Calu3 (cell line): ENCODE data around the gene ZNF622. TPM values are rescaled to one million over a fixed set of nuclear protein-coding genes. Genes with fewer than 3 reads are reported as not detected.

ENCODE experiments used
- BruUV-seq: library from RNA; stranded (reverse); fragments of 400-500 nt; replicated peaks from 2 replicates; lab custom pipeline; 2021; lab: Mats Ljungman, UMichigan
- CTCF ChIA-PET: fragments of 300-600 bp; sonication (Branson Sonifier 250); formaldehyde crosslinking; loops from one replicate; lab custom pipeline; 2022; ENCODE audit warnings: antibody characterized with exemption; lab: Charles Lee
- DNase-seq: peaks from one replicate; pipeline ENCODE4 v3.0.0; 2022
- H3K27ac Mint-ChIP-seq: one replicate; pipeline ENCODE4 v1.8.0; 2022; ENCODE audit warnings: mixed read lengths; ENCODE audit not compliant: unreplicated experiment
- H3K27me3 Mint-ChIP-seq: one replicate; pipeline ENCODE4 v1.8.0; 2022; ENCODE audit warnings: mixed read lengths; ENCODE audit not compliant: unreplicated experiment
- H3K36me3 Mint-ChIP-seq: one replicate; pipeline ENCODE4 v1.8.0; 2022; ENCODE audit warnings: mild to moderate bottlenecking, moderate library complexity, mixed read lengths; ENCODE audit not compliant: insufficient read depth, unreplicated experiment
- H3K4me1 Mint-ChIP-seq: one replicate; pipeline ENCODE4 v1.8.0; 2022; ENCODE audit warnings: mild to moderate bottlenecking, low read depth, mixed read lengths; ENCODE audit not compliant: unreplicated experiment
- H3K4me3 Mint-ChIP-seq: one replicate; pipeline ENCODE4 v1.8.0; 2022; ENCODE audit warnings: mild to moderate bottlenecking, low read depth, moderate library complexity, mixed read lengths; ENCODE audit not compliant: unreplicated experiment
- H3K9me3 Mint-ChIP-seq: one replicate; pipeline ENCODE4 v1.8.0; 2022; ENCODE audit warnings: low read depth, mixed read lengths; ENCODE audit not compliant: unreplicated experiment
- CTCF ChIP-seq: fragments of 200-600 bp; IDR thresholded peaks from one replicate; pipeline ENCODE4 v1.8.0; 2022; ENCODE audit warnings: antibody characterized with exemption; ENCODE audit not compliant: unreplicated experiment
- intact Hi-C: fragments of 100-400 bp; cut with micrococcal nuclease; formaldehyde crosslinking; loops from one replicate; pipeline ENCODE4 v1.10.0; 2022; ENCODE audit not compliant: unreplicated experiment
- total RNA-seq: library from RNA; stranded (reverse); gene quantifications from 2 replicates; pipeline ENCODE4 v1.2.3, GENCODE V29; 2022

The ZNF622 gene
- total RNA-seq, 1 experiment from 2014 or later: 28.6 TPM

GRCh38 chr5:16502866-16503265, 37.3 kb upstream of the ZNF622 start:
- H3K27ac Mint-ChIP-seq: peak overlapping the region; percentile 78

GRCh38 chr5:16500024-16500423, 34.4 kb upstream of the ZNF622 start:
- peak overlapping the region; percentile 51 for H3K27ac Mint-ChIP-seq
- intact Hi-C loops: no loop called here
- peaks cover 19% of the 10 kb centered on the region for H3K36me3 Mint-ChIP-seq
- H3K27me3 Mint-ChIP-seq: no peaks in the 10 kb centered on the region
- H3K9me3 Mint-ChIP-seq: no peaks in the 10 kb centered on the region
- TF ChIP-seq CTCF: no peak
- no TSS peak for BruUV-seq
- H3K4me1 Mint-ChIP-seq: peaks cover 23% of the 10 kb centered on the region
- no peak for DNase-seq
- CTCF ChIA-PET: no interaction called here
- no peak overlapping the region for H3K4me3 Mint-ChIP-seq

More at GRCh38 chr5:16502866-16503265, 37.3 kb upstream of the ZNF622 start:
- intact Hi-C loops: no loop called here
- CTCF ChIA-PET: interaction anchor here (0.6 to 1.4 kb wide), 6 partner anchors 12 to 285 kb away, joined by 3 to 7 read pairs (median 3); no protein-coding TSS in a partner anchor
- H3K36me3 Mint-ChIP-seq: peaks cover 26% of the 10 kb centered on the region
- H3K9me3 Mint-ChIP-seq: no peaks in the 10 kb centered on the region
- H3K27me3 Mint-ChIP-seq: no peaks in the 10 kb centered on the region
- peak; percentile 46 for DNase-seq
- no peak for TF ChIP-seq CTCF
- peak overlapping the region; percentile 19 for H3K4me3 Mint-ChIP-seq
- H3K4me1 Mint-ChIP-seq: peaks cover 33% of the 10 kb centered on the region
- BruUV-seq: no TSS peak

- CTCF ChIA-PET: no interaction called here
- intact Hi-C loops: no loop called here
- no TSS peak for BruUV-seq
- no peaks in the 10 kb centered on the region for H3K9me3 Mint-ChIP-seq
- no peak overlapping the region for H3K27ac Mint-ChIP-seq
- H3K4me3 Mint-ChIP-seq: no peak overlapping the region
- TF ChIP-seq CTCF: no peak
- peaks cover 16% of the 10 kb centered on the region for H3K4me1 Mint-ChIP-seq
- no peak for DNase-seq
- no peaks in the 10 kb centered on the region for H3K27me3 Mint-ChIP-seq
- H3K36me3 Mint-ChIP-seq: peaks cover 8% of the 10 kb centered on the region
Observed at GRCh38 chr5:16497546-16497945, 31.9 kb upstream of the ZNF622 start.

GRCh38 chr5:16493261-16493660, 27.7 kb upstream of the ZNF622 start:
- DNase-seq: no peak
- peaks cover 27% of the 10 kb centered on the region for H3K4me1 Mint-ChIP-seq
- H3K9me3 Mint-ChIP-seq: no peaks in the 10 kb centered on the region
- no peak for TF ChIP-seq CTCF
- H3K4me3 Mint-ChIP-seq: no peak overlapping the region
- H3K36me3 Mint-ChIP-seq: no peaks in the 10 kb centered on the region
- no peaks in the 10 kb centered on the region for H3K27me3 Mint-ChIP-seq
- CTCF ChIA-PET: no interaction called here
- intact Hi-C loops: no loop called here
- H3K27ac Mint-ChIP-seq: peak overlapping the region; percentile 43
- BruUV-seq: no TSS peak
